CD14-positive monocyte (primary cell): ENCODE measurements around the gene CEP170B. TPM values are rescaled to one million over a fixed set of nuclear protein-coding genes. Genes with fewer than 3 reads are reported as not detected.
"Not testable (repeated sequence)": the region's sequence is repeated elsewhere in the genome, so short reads cannot be mapped to it uniquely, and the experiment has no call there.

Source experiments
- DNase-seq, 3 donors: peaks; one replicate each; pipeline ENCODE4 v3.0.0-alpha.2; 2011 to 2022
- H2AFZ ChIP-seq: 2 replicates; pipeline ENCODE4 v1.6.0; 2012; ENCODE audit warnings: mild to moderate bottlenecking, low read depth, low read length, inconsistent platforms; ENCODE audit not compliant: insufficient read depth, poor library complexity, severe bottlenecking
- H3K27ac ChIP-seq, 2 donors: 1 replicate in 1 of 2; 2 replicates in 1 of 2; pipeline ENCODE4 v1.5.1; 2012 to 2013; ENCODE audit warnings: low read length in 2 of 2, control low read depth in 1 of 2, inconsistent platforms in 1 of 2, low read depth in 1 of 2, mild to moderate bottlenecking in 1 of 2
- H3K27me3 ChIP-seq, 2 donors: one replicate each; pipeline versions ENCODE4 v1.6.0 to v1.6.1; 2011 to 2013; ENCODE audit warnings: low read length in 2 of 2; ENCODE audit not compliant: control insufficient read depth in 2 of 2, insufficient read depth in 2 of 2
- H3K36me3 ChIP-seq, 2 donors: replicated peaks in 1 of 2; 1 replicate in 1 of 2; 2 replicates in 1 of 2; pipeline versions ENCODE4 v1.5.1 to v1.6.1; 2012 to 2013; ENCODE audit warnings: low read length in 2 of 2, control low read depth in 1 of 2, inconsistent platforms in 1 of 2, mild to moderate bottlenecking in 1 of 2; ENCODE audit not compliant: insufficient read depth in 2 of 2, control insufficient read depth in 1 of 2
- H3K4me1 ChIP-seq, 2 donors: 1 replicate in 1 of 2; 2 replicates in 1 of 2; pipeline versions ENCODE4 v1.5.1 to v1.6.1; 2012 to 2013; ENCODE audit warnings: low read length in 2 of 2, control low read depth in 1 of 2, inconsistent platforms in 1 of 2, mild to moderate bottlenecking in 1 of 2, moderate library complexity in 1 of 2; ENCODE audit not compliant: insufficient read depth in 2 of 2, control insufficient read depth in 1 of 2
- H3K4me2 ChIP-seq: replicated peaks from 2 replicates; pipeline ENCODE3; 2012; ENCODE audit warnings: low read length, moderate library complexity, mild to moderate bottlenecking; ENCODE audit not compliant: poor library complexity, severe bottlenecking; ENCODE audit errors: extremely low read depth
- H3K4me3 ChIP-seq, 3 experiments: fragments of 200-600 bp in 1 of 3; sonication (generic) in 1 of 3; replicated peaks in 1 of 3; 1 replicate in 2 of 3; 2 replicates in 1 of 3; pipeline ENCODE4 v1.5.1; 2011 to 2013; ENCODE audit warnings: low read length in 3 of 3, mild to moderate bottlenecking in 3 of 3, control low read depth in 2 of 3, low read depth in 2 of 3, inconsistent platforms in 1 of 3, moderate library complexity in 1 of 3
- H3K79me2 ChIP-seq: 2 replicates; pipeline ENCODE4 v1.6.0; 2012; ENCODE audit warnings: mild to moderate bottlenecking, control low read depth, inconsistent platforms, low read length, moderate library complexity; ENCODE audit not compliant: insufficient read depth
- H3K9ac ChIP-seq: 2 replicates; pipeline ENCODE4 v1.6.0; 2017; ENCODE audit warnings: low read length, mild to moderate bottlenecking; ENCODE audit not compliant: insufficient read depth, poor library complexity, severe bottlenecking
- H3K9me3 ChIP-seq, 2 donors: replicated peaks in 1 of 2; 1 replicate in 1 of 2; 2 replicates in 1 of 2; pipeline versions ENCODE4 v1.5.1 to v1.6.1; 2012 to 2013; ENCODE audit warnings: low read length in 2 of 2, control low read depth in 1 of 2; ENCODE audit not compliant: control insufficient read depth in 1 of 2, insufficient read depth in 1 of 2
- H4K20me1 ChIP-seq: 2 replicates; pipeline ENCODE4 v1.6.0; 2012; ENCODE audit warnings: mild to moderate bottlenecking, low read length, control low read depth, moderate library complexity; ENCODE audit not compliant: insufficient read depth
- H3K27ac Mint-ChIP-seq, 7 donors: one replicate each; pipeline ENCODE4 v1.8.0; 2020; ENCODE audit warnings: mild to moderate bottlenecking in 7 of 7, mixed read lengths in 7 of 7, moderate library complexity in 6 of 7, inconsistent platforms in 2 of 7
- H3K27me3 Mint-ChIP-seq, 3 donors: one replicate each; pipeline ENCODE4 v1.8.0; 2021 to 2022; ENCODE audit warnings: low read depth in 3 of 3, mild to moderate bottlenecking in 3 of 3, mixed read lengths in 3 of 3, moderate library complexity in 3 of 3, inconsistent platforms in 1 of 3
- H3K36me3 Mint-ChIP-seq, 2 donors: one replicate each; pipeline ENCODE4 v1.8.0; 2020; ENCODE audit warnings: mixed read lengths in 2 of 2, inconsistent platforms in 1 of 2, mild to moderate bottlenecking in 1 of 2
- H3K4me1 Mint-ChIP-seq: one replicate; pipeline ENCODE4 v1.8.0; 2020; ENCODE audit warnings: mild to moderate bottlenecking, mixed read lengths
- H3K4me3 Mint-ChIP-seq, 2 donors: one replicate each; pipeline ENCODE4 v1.8.0; 2020; ENCODE audit warnings: mild to moderate bottlenecking in 2 of 2, mixed read lengths in 2 of 2, moderate library complexity in 1 of 2
- H3K9me3 Mint-ChIP-seq, 7 donors: one replicate each; pipeline ENCODE4 v1.8.0; 2020 to 2022; ENCODE audit warnings: mixed read lengths in 7 of 7, mild to moderate bottlenecking in 6 of 7, moderate library complexity in 6 of 7, inconsistent platforms in 2 of 7
- CTCF ChIP-seq: fragments of 200-600 bp; IDR thresholded peaks from one replicate; pipeline ENCODE4 v1.8.0; 2022; ENCODE audit warnings: antibody characterized with exemption, mild to moderate bottlenecking
- WGBS: methylation state at CpG from one replicate; pipeline ENCODE4 v1.1.5; 2013; ENCODE audit warnings: missing lambda C conversion rate; ENCODE audit not compliant: insufficient coverage; 5-methylcytosine and 5-hydroxymethylcytosine counted together
- intact Hi-C, 2 donors: fragments of 100-400 bp; cut with micrococcal nuclease; formaldehyde crosslinking; loops; one replicate each; pipeline versions ENCODE4 v1.15.0 to v1.15.1; 2023
- polyA plus RNA-seq, 3 donors: library from polyadenylated mRNA; depleted of rRNA in 1 of 3; unstranded in 2 of 3; stranded (reverse) in 1 of 3; fragments of 300-500 nt in 2 of 3; fragments of >200 nt in 1 of 3; fragmentation: Illumina TruSeq in 2 of 3; gene quantifications; 1 replicate in 2 of 3; 2 replicates in 1 of 3; pipeline ENCODE4 v1.2.3, GENCODE V29; 2012 to 2021

Gene CEP170B
- polyA plus RNA-seq, 3 donors = 0.09 TPM; not detected in 2

- H3K27me3 ChIP-seq = peaks cover 13 to 31% of the 10 kb centered on the region in 2 donors
- H3K36me3 Mint-ChIP-seq = peaks cover 4 to 8% of the 10 kb centered on the region in 2 donors
- H3K4me1 Mint-ChIP-seq = peaks cover 23% of the 10 kb centered on the region
- H4K20me1 ChIP-seq = no peaks in the 10 kb centered on the region
- peaks cover 7 to 21% (median 13%) of the 10 kb centered on the region in 7 donors for H3K9me3 Mint-ChIP-seq
- peak; percentile 74 for TF ChIP-seq CTCF
- H3K9me3 ChIP-seq = peaks cover 0 to 14% of the 10 kb centered on the region in 2 donors
- peak overlapping the region in 3 of 7 donors; percentile 24 to 51 (median 40) for H3K27ac Mint-ChIP-seq
- no peak overlapping the region for H3K27ac ChIP-seq
- H3K4me3 ChIP-seq = peak overlapping the region in 2 of 3 experiments; percentile 23 to 70
- H3K79me2 ChIP-seq = no peaks in the 10 kb centered on the region
- H3K27me3 Mint-ChIP-seq = peaks cover 34 to 53% (median 45%) of the 10 kb centered on the region in 3 donors
- intact Hi-C loops = loop anchor here (2.0 kb wide), 2 partner anchors 33 to 59 kb away; partner anchors contain the start of gene AKT1 (in 1 of the 2)
- peak overlapping the region; percentile 72 to 89 for H3K4me3 Mint-ChIP-seq
- H3K9ac ChIP-seq = no peak overlapping the region
- H3K4me1 ChIP-seq = peaks cover 18 to 25% of the 10 kb centered on the region in 2 donors
- H3K36me3 ChIP-seq = no peaks in the 10 kb centered on the region
- WGBS = 5% methylated on average over 39 of the region's 39 CpGs
- H3K4me2 ChIP-seq = peak overlapping the region; percentile 95
- H2AFZ ChIP-seq = peak overlapping the region; percentile 86
- peak; percentile 29 to 51 (median 39) for DNase-seq
Observed at GRCh38 chr14:104827177-104828055, 37.7 kb upstream of the CEP170B start.

GRCh38 chr14:104830781-104831180 lies 34.3 kb upstream of the CEP170B start:
- H3K27ac Mint-ChIP-seq = no peak overlapping the region
- 81% methylated on average over 9 of the region's 9 CpGs for WGBS
- Histone ChIP-seq H3K36me3 (no peaks in the 10 kb centered on the region), H3K79me2 (no peaks in the 10 kb centered on the region), H3K4me1 (peaks cover 15 to 20% of the 10 kb centered on the region in 2 donors), H3K4me2 (no peak overlapping the region), H4K20me1 (no peaks in the 10 kb centered on the region), H3K27ac (no peak overlapping the region), H3K9ac (no peak overlapping the region), H2AFZ (no peak overlapping the region), H3K27me3 (peaks cover 1 to 18% of the 10 kb centered on the region in 2 donors), H3K4me3 (no peak overlapping the region), H3K9me3 (no peaks in the 10 kb centered on the region)
- DNase-seq = no peak
- no peak overlapping the region for H3K4me3 Mint-ChIP-seq
- H3K36me3 Mint-ChIP-seq = no peaks in the 10 kb centered on the region
- intact Hi-C loops = no loop called here
- peaks cover 0 to 4% (median 0%) of the 10 kb centered on the region in 7 donors for H3K9me3 Mint-ChIP-seq
- TF ChIP-seq CTCF = no peak
- H3K4me1 Mint-ChIP-seq = peaks cover 15% of the 10 kb centered on the region
- H3K27me3 Mint-ChIP-seq = peaks cover 15 to 33% (median 33%) of the 10 kb centered on the region in 3 donors

- not testable (repeated sequence) for H4K20me1 ChIP-seq
Observed at GRCh38 chr14:104836171-104836935, 28.7 kb upstream of the CEP170B start.

More at GRCh38 chr14:104836171-104836935, 28.7 kb upstream of the CEP170B start:
- 96% methylated on average over 10 of the region's 41 CpGs for WGBS
- H3K36me3 ChIP-seq, H3K9me3 ChIP-seq, H3K4me1 ChIP-seq, H3K4me2 ChIP-seq, H3K4me1 Mint-ChIP-seq, intact Hi-C loops, H3K79me2 ChIP-seq, H2AFZ ChIP-seq, H3K4me3 ChIP-seq, H3K27ac Mint-ChIP-seq, H3K4me3 Mint-ChIP-seq, H3K9me3 Mint-ChIP-seq, H3K27ac ChIP-seq, H3K36me3 Mint-ChIP-seq, DNase-seq, H3K27me3 ChIP-seq, H3K9ac ChIP-seq: not testable (repeated sequence)
- peaks cover 15 to 26% (median 20%) of the 10 kb centered on the region in 3 donors for H3K27me3 Mint-ChIP-seq
